GM19397 (cell line): Measurements from ENCODE around the gene SORBS1.

Experiments
- ATAC-seq: cut with Tn5 transposase; IDR thresholded peaks from one replicate; pipeline ENCODE4 v1.9.1; 2021; ENCODE audit warnings: mild to moderate bottlenecking, moderate library complexity; ENCODE audit not compliant: unreplicated experiment

Gene SORBS1

GRCh38 chr10:95394161-95394880 is 166.8 kb downstream of the SORBS1 start:
- no peak for ATAC-seq

DNA sequence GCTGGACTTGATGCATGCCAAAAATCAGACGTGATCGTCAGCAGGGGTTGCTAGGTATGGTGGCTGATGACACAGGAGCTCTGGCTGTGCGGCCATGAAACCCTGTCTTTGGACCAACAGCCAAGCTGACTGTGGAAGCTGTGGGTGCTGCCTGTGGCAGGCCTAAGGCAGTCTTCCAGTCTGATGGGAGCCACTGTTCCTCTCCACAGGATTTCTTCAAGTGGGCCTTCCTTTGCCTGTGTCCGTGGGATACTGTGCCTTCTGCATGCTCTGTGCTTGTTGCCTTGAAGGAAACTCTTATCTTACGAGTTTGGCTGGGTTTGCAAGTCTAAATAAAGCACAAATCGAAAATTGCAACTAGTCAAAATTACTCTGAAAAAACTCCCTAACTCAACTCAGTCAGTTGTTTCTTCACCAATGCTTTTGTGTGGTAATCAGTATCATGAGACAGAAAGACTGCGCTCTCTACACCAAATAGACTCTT is 168.4 kb downstream of the SORBS1 start:
- ATAC-seq: no peak

DNA sequence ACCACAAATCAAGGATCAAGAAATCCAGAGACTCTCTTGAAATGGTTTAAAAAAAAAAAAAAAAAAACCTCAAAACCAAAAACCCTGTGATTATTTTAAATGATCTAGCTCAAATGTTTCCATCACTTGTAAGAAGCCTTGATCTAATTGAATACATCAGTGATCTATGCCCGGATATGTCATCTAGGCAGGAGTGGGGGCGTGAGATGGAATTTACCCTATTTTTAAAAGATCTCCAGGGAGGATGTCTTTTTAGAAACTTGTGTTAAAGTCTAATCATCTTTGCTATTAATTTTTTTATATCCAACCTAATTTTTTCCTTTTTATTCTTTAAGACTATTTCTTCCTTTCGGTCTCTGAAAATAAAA is 169.0 kb downstream of the SORBS1 start:
- no peak for ATAC-seq

- no peak for ATAC-seq
Observed at GRCh38 chr10:95391581-95392216, 169.5 kb downstream of the SORBS1 start.

DNA sequence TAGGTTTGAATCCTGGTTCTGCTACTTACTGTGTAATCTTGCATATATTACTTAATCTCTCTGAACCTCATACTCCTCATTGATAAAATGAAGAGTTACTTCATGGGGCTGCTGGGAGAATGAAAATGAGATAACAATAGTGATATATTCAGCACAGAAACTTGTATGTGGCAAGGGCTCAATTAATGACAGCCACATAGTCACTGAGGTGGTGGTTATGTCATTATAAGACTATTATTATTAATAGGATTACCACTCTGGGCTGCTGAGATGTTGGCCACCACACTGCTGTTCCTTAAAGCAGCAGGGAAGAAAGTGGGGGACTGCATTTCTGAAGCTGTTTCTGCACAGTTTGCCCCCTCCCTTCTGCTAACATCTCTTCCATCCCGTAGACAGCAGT is 170.0 kb downstream of the SORBS1 start:
- no peak for ATAC-seq

DNA sequence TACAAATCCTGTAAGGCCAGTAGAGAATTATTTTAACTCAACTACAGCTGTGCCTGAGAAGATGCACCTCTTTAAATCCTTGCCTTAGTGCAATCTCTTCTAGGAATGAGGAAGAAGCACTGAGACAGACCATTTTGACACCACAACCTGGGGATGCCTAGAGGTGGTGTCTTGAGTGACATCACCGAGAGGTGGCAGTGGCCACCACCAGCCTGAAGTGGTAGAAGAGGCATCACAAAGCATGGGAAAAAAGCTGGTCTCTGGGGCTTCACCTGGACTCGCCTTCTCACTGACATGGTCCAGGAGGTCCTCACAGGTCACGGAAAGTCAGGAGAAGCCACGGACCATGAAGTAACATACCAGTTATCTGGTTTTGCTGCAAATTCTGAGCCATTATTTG is 171.2 kb downstream of the SORBS1 start:
- ATAC-seq: no peak

DNA sequence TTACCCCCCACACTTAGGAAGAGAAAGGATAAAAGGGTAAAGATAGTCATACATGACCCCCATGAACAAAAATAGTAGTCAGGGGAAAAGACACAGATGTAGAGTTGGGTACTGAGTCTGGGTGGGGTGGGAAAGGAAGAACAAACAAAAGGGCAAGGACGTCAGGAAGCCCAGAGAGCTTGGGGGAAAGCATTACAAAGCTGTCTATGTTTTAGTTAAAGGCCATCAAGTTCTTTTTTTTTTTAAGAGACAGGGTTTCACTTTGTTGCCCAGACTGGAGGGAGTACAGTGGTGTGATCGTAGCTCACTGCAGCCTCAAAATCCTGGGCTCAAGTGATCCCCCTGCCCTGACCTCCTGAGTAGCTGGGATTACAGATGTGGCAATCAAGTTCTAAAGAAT is 172.0 kb downstream of the SORBS1 start:
- ATAC-seq: no peak

- no peak for ATAC-seq
Observed at GRCh38 chr10:95388539-95388938, 172.6 kb downstream of the SORBS1 start.

DNA sequence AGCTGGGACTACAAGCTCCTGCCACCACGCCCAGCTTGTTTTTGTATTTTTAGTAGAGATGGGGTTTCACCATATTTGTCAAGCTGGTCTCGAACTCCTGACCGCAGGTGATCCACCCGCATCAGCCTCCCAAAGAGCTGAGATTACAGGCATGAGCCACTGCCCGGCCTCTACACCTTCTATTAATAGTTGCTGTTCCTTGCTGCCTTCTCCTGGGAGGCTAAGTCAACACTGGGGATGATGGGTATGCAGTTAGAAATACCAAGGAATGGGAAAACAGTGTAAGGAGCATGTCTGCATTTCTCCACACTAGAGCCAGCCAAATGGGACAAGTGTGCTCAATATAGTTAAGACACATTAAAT is 173.1 kb downstream of the SORBS1 start:
- ATAC-seq: no peak

DNA sequence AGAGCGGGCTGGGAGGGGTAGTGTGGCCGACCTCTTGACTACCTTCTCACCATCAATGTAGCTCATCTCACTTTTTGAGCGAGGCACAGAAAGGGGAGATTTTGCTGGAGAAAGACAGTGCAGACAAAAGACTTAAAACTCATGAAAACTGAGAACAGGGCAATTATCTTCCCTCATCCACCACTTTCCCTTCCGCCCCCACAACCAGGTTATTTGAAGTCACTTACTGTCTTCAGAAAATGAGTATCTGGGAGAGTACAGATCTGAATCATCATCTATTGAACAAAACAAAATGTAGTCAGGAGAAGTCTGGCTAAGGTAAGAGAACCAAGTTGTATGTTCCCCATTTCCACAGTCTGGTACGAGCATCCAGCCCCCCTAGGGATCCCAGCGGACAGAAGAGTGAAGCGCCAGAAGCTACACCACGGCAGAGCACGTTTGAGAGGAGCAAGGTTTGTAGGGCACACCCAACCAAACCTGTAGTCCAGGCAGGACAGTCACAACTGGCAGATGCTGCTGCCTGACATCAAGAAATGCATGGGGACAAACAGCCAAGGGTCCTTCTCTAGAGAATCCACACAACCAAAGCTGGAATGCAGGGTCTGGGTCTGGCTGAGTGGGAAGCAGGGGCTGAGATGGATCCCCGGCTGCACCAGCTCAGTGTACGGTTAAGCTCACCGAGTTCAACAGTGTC is 177.0 kb downstream of the SORBS1 start:
- no peak for ATAC-seq

DNA sequence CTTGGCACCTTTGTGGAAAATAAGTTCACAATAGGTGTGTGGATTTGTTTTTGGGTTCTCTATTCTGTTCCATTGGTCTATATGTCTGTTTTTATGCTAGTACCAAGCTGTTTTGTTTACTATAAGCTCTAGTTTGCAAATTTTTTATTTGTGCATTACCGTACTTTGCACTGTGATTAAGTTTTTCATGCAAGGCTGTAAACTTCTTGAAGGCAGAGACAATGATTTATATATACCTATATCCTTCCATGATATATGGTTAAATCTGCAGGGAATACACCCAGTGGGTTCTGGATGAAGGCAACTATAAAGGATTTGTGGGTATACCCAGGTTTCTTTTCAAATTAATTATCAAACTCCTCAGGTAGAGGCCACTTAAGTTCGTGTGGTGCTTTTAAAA is 178.6 kb downstream of the SORBS1 start:
- ATAC-seq: no peak

- ATAC-seq: no peak
Observed at GRCh38 chr10:95382174-95382573, 179.0 kb downstream of the SORBS1 start.

GRCh38 chr10:95377950-95378349 is 183.2 kb downstream of the SORBS1 start:
- no peak for ATAC-seq

- no peak for ATAC-seq
Observed at GRCh38 chr10:95375418-95375817, 185.8 kb downstream of the SORBS1 start.

DNA sequence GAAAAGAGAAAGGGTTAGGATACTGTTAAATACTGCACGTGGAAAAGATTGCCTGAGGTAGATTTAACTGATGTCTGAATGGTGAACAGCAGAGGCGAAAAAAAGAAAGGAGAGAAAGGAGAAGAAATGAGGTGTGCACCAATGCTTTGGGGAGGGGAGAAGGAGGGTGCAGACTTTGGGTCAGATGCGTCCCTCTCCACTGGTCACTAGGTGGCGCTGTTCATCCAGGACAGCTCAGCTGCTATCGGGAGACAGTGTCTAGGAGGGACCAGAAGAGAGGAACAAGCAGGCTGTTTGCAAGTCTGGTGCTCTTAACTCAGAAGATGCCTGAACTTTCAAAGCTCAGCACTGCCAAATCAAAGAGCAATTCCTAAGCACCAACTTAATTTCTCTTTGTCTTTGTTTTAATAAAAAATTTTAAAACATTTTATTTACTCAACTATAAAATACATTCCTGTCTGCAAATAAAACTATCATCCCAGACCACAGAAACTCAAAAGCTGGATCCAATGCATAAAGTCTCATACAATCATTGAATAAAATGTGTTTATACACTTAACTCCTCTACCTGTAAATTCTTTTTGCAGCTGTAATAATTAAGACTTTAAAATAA is 186.5 kb downstream of the SORBS1 start:
- ATAC-seq: peak; percentile 85

- ATAC-seq: no peak
Observed at GRCh38 chr10:95373660-95374059, 187.5 kb downstream of the SORBS1 start.

DNA sequence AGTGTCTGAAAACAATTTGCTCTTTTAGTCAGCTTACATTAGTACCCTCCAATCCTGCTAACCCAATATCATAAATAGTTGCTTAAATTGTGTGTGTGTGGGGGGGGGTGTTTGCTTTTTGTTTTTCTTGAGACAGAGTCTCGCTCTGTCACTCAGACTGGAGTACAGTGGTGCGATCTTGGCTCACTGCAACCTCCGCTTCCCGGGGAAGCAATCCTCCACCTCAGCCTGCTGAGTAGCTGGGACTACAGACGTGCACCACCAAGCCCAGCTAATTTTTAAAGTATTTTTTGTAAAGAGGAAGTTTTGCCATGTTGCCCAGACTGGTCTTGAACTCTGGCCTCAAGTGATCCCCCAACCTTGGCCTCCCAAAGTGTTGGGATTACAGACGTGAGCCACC is 196.8 kb downstream of the SORBS1 start:
- ATAC-seq: no peak

DNA sequence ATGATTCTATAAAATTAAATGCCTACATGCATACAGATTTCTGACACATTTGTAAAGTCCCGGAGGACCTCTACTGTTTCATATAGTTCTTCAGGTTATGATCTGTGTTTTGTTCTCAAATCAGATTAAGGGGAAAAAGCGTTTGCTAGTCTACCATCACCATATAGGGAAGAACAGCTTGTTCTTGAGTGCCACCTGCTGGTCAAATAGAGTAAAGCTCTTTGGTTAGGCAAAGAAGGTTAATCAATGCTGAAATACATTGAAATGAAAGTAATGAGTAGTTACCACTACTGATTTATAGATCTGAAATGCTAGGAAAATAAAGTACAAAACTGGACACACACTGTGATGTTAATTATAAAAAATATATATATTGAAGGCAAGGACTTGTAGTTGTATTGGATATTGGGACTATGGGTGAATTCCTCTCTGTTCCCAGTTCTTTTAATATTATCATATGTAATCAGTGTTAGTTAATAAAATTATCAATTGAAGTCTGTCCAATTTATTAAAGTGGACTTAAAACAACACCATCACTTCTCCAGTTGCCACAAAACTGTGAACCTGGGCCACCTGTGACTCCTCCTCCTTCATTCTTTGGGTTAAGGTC is 197.8 kb downstream of the SORBS1 start:
- ATAC-seq: no peak

- ATAC-seq: no peak
Observed at GRCh38 chr10:95360122-95360714, 201.0 kb downstream of the SORBS1 start.

- ATAC-seq: no peak
Observed at GRCh38 chr10:95359466-95359865, 201.7 kb downstream of the SORBS1 start.
